MCF 10A (cell line): ENCODE results near the gene SLC22A15. TPM values are rescaled to one million over a fixed set of nuclear protein-coding genes. Genes with fewer than 3 reads are reported as not detected.
"Not testable (repeated sequence)": the region's sequence is repeated elsewhere in the genome, so short reads cannot be mapped to it uniquely, and the experiment has no call there.

Experiments
- BruUV-seq: library from RNA; stranded (reverse); fragments of 400-500 nt; replicated peaks from 2 replicates; lab custom pipeline; 2021; lab: Mats Ljungman, UMichigan
- CTCF ChIA-PET: fragments of 300-600 bp; sonication (Branson Sonifier 250); formaldehyde crosslinking; extraction: SDS; loops from one replicate; lab custom pipeline; 2021; ENCODE audit warnings: antibody characterized with exemption, inconsistent platforms; lab: Yijun Ruan, JAX
- POLR2A ChIA-PET: fragments of 300-600, 350-650 bp; sonication (Branson Sonifier 250); formaldehyde crosslinking; extraction: SDS; loops from one replicate; lab custom pipeline; 2020; ENCODE audit warnings: antibody characterized with exemption, inconsistent platforms; lab: Yijun Ruan, JAX
- DNase-seq: peaks from one replicate; pipeline ENCODE4 v3.0.0-alpha.2; 2018; ENCODE audit not compliant: unreplicated experiment
- H3K27ac Mint-ChIP-seq: one replicate; pipeline ENCODE4 v1.8.0; 2022; ENCODE audit warnings: mild to moderate bottlenecking, low read depth, mixed read lengths; ENCODE audit not compliant: unreplicated experiment
- H3K27me3 Mint-ChIP-seq: one replicate; pipeline ENCODE4 v1.8.0; 2022; ENCODE audit warnings: mixed read lengths; ENCODE audit not compliant: insufficient read depth, unreplicated experiment
- H3K36me3 Mint-ChIP-seq: one replicate; pipeline ENCODE4 v1.8.0; 2022; ENCODE audit warnings: mild to moderate bottlenecking, moderate library complexity, mixed read lengths; ENCODE audit not compliant: insufficient read depth, unreplicated experiment
- H3K4me1 Mint-ChIP-seq: one replicate; pipeline ENCODE4 v1.8.0; 2022; ENCODE audit warnings: mixed read lengths; ENCODE audit not compliant: insufficient read depth, unreplicated experiment
- H3K4me3 Mint-ChIP-seq: one replicate; pipeline ENCODE4 v1.8.0; 2022; ENCODE audit warnings: mild to moderate bottlenecking, moderate library complexity, mixed read lengths; ENCODE audit not compliant: unreplicated experiment
- H3K9me3 Mint-ChIP-seq: one replicate; pipeline ENCODE4 v1.8.0; 2022; ENCODE audit warnings: mixed read lengths; ENCODE audit not compliant: unreplicated experiment
- CTCF ChIP-seq: fragments of 200-600 bp; IDR thresholded peaks from one replicate; pipeline ENCODE4 v1.8.0; 2022; ENCODE audit warnings: antibody characterized with exemption, mild to moderate bottlenecking; ENCODE audit not compliant: unreplicated experiment
- intact Hi-C: fragments of 100-400 bp; cut with micrococcal nuclease; formaldehyde crosslinking; loops from 2 replicates; pipeline ENCODE4 v1.14.1; 2022
- total RNA-seq: library from RNA; stranded (reverse); gene quantifications from 2 replicates; pipeline ENCODE4 v1.2.3, GENCODE V29; 2022

Gene SLC22A15
- total RNA-seq, 1 experiment from 2014 or later = 32.4 TPM

GRCh38 chr1:115987623-115988022 lies 11.3 kb downstream of the SLC22A15 start:
- TF ChIP-seq CTCF = no peak
- no TSS peak for BruUV-seq
- Mint-ChIP-seq H3K4me1 (peaks cover 15% of the 10 kb centered on the region), H3K36me3 (peaks cover 18% of the 10 kb centered on the region), H3K4me3 (no peak overlapping the region), H3K27me3 (no peaks in the 10 kb centered on the region), H3K27ac (no peak overlapping the region), H3K9me3 (no peaks in the 10 kb centered on the region)
- POLR2A ChIA-PET = interaction anchor here (1.0 to 2.6 kb wide), 4 partner anchors 10 to 347 kb away, joined by 3 to 9 read pairs (median 5); partner anchors contain the start of gene VANGL1
- DNase-seq = no peak
- CTCF ChIA-PET = interaction anchor here (1.0 to 2.5 kb wide), 4 partner anchors 10 to 151 kb away, joined by 3 to 6 read pairs (median 4); no protein-coding TSS in a partner anchor
- intact Hi-C loops = no loop called here

- Mint-ChIP-seq H3K4me3 (no peak overlapping the region), H3K27me3 (no peaks in the 10 kb centered on the region), H3K36me3 (peaks cover 32% of the 10 kb centered on the region), H3K27ac (no peak overlapping the region), H3K4me1 (peaks cover 12% of the 10 kb centered on the region), H3K9me3 (no peaks in the 10 kb centered on the region)
- no peak for DNase-seq
- ChIA-PET POLR2A (no interaction called here), CTCF (interaction anchor here (0.6 to 2.5 kb wide), 4 partner anchors 11 to 346 kb away, joined by 3 to 6 read pairs (median 4); no protein-coding TSS in a partner anchor)
- no peak for TF ChIP-seq CTCF
- intact Hi-C loops = no loop called here
- BruUV-seq = no TSS peak
Measured at GRCh38 chr1:115988953-115989352, 12.6 kb downstream of the SLC22A15 start.

- Mint-ChIP-seq H3K27me3 (no peaks in the 10 kb centered on the region), H3K36me3 (peaks cover 33% of the 10 kb centered on the region), H3K9me3 (no peaks in the 10 kb centered on the region), H3K4me1 (peaks cover 12% of the 10 kb centered on the region), H3K27ac (no peak overlapping the region), H3K4me3 (no peak overlapping the region)
- CTCF ChIA-PET = interaction anchor here (0.5 to 2.5 kb wide), 7 partner anchors 8 to 496 kb away, joined by 3 to 12 read pairs (median 3); no protein-coding TSS in a partner anchor
- TF ChIP-seq CTCF = no peak
- POLR2A ChIA-PET = interaction anchor here (1.8 to 2.5 kb wide), 2 partner anchors 10 to 12 kb away, joined by 6 read pairs; no protein-coding TSS in a partner anchor
- no peak for DNase-seq
- intact Hi-C loops = no loop called here
- no TSS peak for BruUV-seq
Measured at GRCh38 chr1:115989699-115990098, 13.4 kb downstream of the SLC22A15 start.

- no TSS peak for BruUV-seq
- ChIA-PET POLR2A (interaction anchor here (1.8 to 2.5 kb wide), 2 partner anchors 9 to 14 kb away, joined by 6 to 7 read pairs; no protein-coding TSS in a partner anchor), CTCF (interaction anchor here (0.6 to 1.6 kb wide), 5 partner anchors 10 to 221 kb away, joined by 3 to 15 read pairs (median 3); no protein-coding TSS in a partner anchor)
- no peak for TF ChIP-seq CTCF
- Mint-ChIP-seq H3K4me3 (no peak overlapping the region), H3K9me3 (no peaks in the 10 kb centered on the region), H3K27ac (no peak overlapping the region), H3K36me3 (peaks cover 42% of the 10 kb centered on the region), H3K27me3 (no peaks in the 10 kb centered on the region), H3K4me1 (peaks cover 6% of the 10 kb centered on the region)
- intact Hi-C loops = no loop called here
- no peak for DNase-seq
Measured at GRCh38 chr1:115991909-115992308, 15.6 kb downstream of the SLC22A15 start.

- CTCF ChIA-PET = interaction anchor here (1.3 kb wide), 1 partner anchor 14 kb away, joined by 3 read pairs; no protein-coding TSS in a partner anchor
- DNase-seq, H3K4me3 Mint-ChIP-seq, BruUV-seq, H3K27ac Mint-ChIP-seq, intact Hi-C loops, H3K27me3 Mint-ChIP-seq: not testable (repeated sequence)
- POLR2A ChIA-PET = interaction anchor here (0.8 to 1.1 kb wide), 4 partner anchors 8 to 215 kb away, joined by 3 to 4 read pairs (median 3); no protein-coding TSS in a partner anchor
- Mint-ChIP-seq H3K9me3 (peaks cover 24% of the 10 kb centered on the region), H3K36me3 (peaks cover 82% of the 10 kb centered on the region), H3K4me1 (peaks cover 22% of the 10 kb centered on the region)
Measured at GRCh38 chr1:115997921-115998320, 21.6 kb downstream of the SLC22A15 start.
